Activated T-cell treated with anti-CD3 and anti-CD28 coated beads, Interleukin-2, amount 50 U/mL, for 48 hours (primary cell): ENCODE data around the gene APH1B.
"Not testable (repeated sequence)": the region's sequence is repeated elsewhere in the genome, so short reads cannot be mapped to it uniquely, and the experiment has no call there.

ENCODE experiments used
- DNase-seq, 2 experiments: peaks; one replicate each; pipeline ENCODE4 v3.0.0-alpha.2; 2020

Gene APH1B

GRCh38 chr15:63334821-63335220 lies 57.4 kb downstream of the APH1B start:
- DNase-seq, result no peak

- no peak for DNase-seq
Measured at GRCh38 chr15:63335543-63336240, 58.3 kb downstream of the APH1B start.

- DNase-seq, result no peak
Measured at GRCh38 chr15:63337046-63337445, 59.6 kb downstream of the APH1B start.

GRCh38 chr15:63338170-63338569 lies 60.8 kb downstream of the APH1B start:
- no peak for DNase-seq

GRCh38 chr15:63339006-63339766 lies 61.8 kb downstream of the APH1B start:
- no peak for DNase-seq

GRCh38 chr15:63339836-63340235 lies 62.4 kb downstream of the APH1B start:
- no peak for DNase-seq

GRCh38 chr15:63340353-63340752 lies 62.9 kb downstream of the APH1B start:
- no peak for DNase-seq

- DNase-seq, result no peak
Measured at GRCh38 chr15:63340878-63341277, 63.5 kb downstream of the APH1B start.

- DNase-seq, result no peak
Measured at GRCh38 chr15:63341898-63342297, 64.5 kb downstream of the APH1B start.

- not testable (repeated sequence) for DNase-seq
Measured at GRCh38 chr15:63342996-63343562, 65.7 kb downstream of the APH1B start.

GRCh38 chr15:63344731-63345390 lies 67.5 kb downstream of the APH1B start:
- no peak for DNase-seq

- no peak for DNase-seq
Measured at GRCh38 chr15:63345391-63345752, 68.0 kb downstream of the APH1B start.

- DNase-seq, result no peak
Measured at GRCh38 chr15:63347074-63347857, 69.9 kb downstream of the APH1B start.

- DNase-seq, result no peak
Measured at GRCh38 chr15:63348392-63348791, 71.0 kb downstream of the APH1B start.

- DNase-seq, result no peak
Measured at GRCh38 chr15:63349156-63349555, 71.8 kb downstream of the APH1B start.

GRCh38 chr15:63349621-63350020 lies 72.2 kb downstream of the APH1B start:
- DNase-seq, result no peak

- DNase-seq, result no peak
Measured at GRCh38 chr15:63350178-63350621, 72.8 kb downstream of the APH1B start.

GRCh38 chr15:63351170-63351569 lies 73.8 kb downstream of the APH1B start:
- no peak for DNase-seq

- no peak for DNase-seq
Measured at GRCh38 chr15:63352808-63353207, 75.4 kb downstream of the APH1B start.

GRCh38 chr15:63353261-63353660 lies 75.9 kb downstream of the APH1B start:
- no peak for DNase-seq

GRCh38 chr15:63353887-63354286 lies 76.5 kb downstream of the APH1B start:
- no peak for DNase-seq

GRCh38 chr15:63354821-63355650 lies 77.6 kb downstream of the APH1B start:
- no peak for DNase-seq
